NCI-H2029 treated with DMSO at 0.1 percent for 48 hours (cell line): ENCODE data around the gene USP3.
"Not testable (repeated sequence)": the region's sequence is repeated elsewhere in the genome, so short reads cannot be mapped to it uniquely, and the experiment has no call there.

ENCODE experiments used
- DNase-seq: peaks from one replicate; lab custom pipeline; 2025; lab: John Stamatoyannopoulos, UW

The USP3 gene

DNA sequence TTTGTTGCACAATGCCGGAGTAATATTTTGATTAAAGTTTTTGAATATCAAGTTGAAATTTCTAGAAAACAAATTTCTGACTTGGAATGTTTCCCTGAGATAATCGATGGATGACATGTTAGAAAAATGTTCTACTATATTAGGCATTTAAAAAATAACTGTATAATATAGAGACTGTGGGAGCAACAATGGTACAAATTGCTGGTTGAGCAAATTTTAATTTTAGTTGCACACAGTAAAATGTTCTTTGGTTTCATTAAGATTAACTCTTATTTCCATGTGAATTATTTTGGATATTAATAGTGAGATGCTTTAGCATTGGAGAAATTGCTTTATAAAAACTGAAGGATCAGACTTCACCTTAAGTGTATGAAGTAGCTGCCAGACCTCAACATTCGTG lies 9.3 kb downstream of the USP3 start:
- DNase-seq, result no peak

DNA sequence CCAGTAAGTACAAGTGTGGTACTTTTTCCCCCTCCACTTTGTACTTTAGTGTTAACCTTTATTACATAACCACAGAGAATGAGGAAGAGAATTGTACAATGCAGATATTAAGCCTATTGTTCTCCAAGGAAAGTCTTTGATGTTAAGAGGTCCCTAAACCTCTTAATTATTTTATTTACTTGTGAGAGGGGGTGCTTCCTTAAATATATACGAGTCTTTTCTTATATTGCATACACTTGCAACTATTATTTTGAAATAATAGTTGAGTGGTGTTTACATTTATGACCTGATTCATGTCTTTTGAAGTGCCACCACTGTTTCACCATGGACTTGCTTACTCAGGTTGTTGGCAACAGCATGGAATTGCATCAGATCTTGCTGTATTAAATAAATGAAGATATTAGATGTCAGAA lies 10.1 kb downstream of the USP3 start:
- DNase-seq, result no peak

DNA sequence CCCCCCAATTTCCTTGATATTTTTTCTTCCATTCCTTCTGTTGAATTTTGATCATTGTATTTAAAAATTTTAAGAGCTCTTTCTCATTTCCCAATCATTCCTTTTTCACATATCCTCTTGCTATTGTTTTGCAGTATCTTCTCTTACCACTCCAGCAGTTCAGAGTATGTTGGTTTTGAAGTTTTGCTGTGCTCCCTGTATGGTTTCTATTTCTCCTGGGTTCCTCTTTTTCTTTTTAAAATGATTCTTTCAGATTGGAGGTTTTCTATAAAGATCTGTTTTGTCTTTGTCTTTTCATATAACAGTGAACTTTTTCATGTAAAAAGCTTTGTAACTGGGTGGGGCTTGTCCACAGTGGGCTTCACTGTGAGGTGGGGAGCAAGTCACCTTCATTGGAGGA lies 12.8 kb downstream of the USP3 start:
- DNase-seq, result no peak

- no peak for DNase-seq
Observed at GRCh38 chr15:63517628-63518027, 13.2 kb downstream of the USP3 start.

DNA sequence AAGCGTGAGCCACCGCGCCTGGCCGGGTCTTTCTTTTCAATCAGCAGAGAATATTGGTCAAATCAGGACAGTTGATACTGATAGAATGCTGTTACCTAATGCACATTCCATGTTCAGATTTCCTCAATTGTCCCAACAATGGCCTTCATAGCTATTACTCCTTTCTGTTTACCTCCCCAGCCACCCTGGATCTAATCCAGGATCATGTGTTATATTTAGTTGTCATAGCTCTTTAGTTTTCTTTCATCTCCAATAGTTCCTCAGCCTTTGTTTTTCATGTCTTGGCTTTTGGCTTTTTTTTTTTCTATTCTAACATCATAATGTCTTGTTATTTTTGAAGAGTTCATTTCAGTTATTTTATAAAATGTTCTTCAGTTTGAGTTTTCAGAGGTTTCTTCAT lies 14.6 kb downstream of the USP3 start:
- no peak for DNase-seq

DNA sequence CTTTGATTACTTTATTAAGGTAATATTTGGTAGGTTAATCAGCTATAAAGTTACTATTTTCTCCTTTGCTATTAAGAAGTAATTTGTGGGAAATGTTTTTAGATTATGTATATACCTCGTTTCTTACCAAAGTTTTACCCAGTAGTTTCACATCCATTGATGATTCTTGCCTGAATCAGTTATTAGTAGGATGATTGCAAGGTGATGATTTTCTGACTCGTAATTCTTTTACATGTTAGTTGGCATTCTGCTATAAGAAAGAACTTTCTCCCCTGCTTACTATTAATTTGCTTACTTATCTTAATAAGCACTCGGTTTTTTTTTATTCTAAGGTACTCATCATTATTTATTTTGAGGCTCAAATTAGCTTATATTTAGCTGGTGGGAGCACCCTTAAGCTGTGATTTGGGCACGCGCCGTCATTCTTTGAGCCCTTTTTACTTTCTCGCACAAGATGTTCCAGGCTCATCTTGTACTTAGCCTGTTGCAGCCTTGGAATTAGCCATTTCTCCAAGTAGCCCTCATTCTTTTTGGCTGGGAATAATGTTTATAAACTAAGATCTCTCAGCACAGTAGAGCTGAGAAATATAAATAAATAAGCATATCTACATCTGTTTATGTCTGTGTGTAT lies 15.3 kb downstream of the USP3 start:
- no peak for DNase-seq

- not testable (repeated sequence) for DNase-seq
Observed at GRCh38 chr15:63520462-63520861, 16.1 kb downstream of the USP3 start.

DNA sequence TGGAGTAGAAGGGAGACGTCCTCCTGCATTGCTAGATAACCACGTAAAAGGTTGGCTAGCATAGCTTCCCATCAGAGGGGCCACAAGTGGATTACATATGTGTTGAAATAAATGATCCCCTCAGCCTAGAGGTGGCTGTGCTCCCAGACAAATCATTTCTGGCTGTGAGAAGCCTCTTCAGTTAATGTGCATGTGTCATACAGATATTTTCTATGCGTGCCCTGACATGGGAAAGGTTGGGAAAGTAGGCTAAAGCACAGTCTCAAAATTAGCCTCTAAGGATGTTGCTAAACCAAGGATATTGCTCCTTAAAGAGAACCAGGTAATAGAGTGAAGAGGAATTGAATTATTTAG lies 17.8 kb downstream of the USP3 start:
- no peak for DNase-seq

DNA sequence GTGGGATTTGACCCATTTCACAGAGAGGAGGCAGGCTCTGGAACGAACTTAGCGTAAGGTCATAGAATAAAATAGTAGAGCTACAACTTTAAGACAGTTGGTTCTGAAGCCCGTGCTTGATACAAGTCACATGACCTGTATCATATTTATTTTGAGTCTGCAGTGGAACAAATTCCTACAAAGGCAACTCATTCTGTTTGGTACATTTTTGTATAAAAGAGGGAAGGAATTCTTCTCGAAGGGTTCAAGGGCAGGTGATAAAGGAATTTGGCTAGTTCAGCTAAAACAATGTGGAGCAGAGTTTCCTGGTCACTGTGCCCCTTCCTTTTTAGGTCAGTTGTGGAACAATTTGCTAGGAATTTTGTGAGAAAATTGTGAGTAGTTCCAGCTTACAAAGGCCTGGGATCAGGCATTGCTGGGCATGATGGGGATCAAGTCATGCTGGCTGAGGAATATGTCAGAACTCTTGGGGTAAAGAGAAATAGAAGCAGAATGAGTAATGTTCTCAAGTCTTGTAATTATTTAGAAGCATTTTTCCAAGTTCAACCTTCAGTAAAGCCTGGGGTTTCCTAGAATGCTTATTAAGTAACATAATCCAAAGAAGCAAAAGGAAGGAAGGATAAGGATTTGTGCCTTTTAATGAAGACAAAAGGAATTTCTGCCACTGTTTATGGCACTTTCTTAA lies 19.1 kb downstream of the USP3 start:
- DNase-seq, result no peak

DNA sequence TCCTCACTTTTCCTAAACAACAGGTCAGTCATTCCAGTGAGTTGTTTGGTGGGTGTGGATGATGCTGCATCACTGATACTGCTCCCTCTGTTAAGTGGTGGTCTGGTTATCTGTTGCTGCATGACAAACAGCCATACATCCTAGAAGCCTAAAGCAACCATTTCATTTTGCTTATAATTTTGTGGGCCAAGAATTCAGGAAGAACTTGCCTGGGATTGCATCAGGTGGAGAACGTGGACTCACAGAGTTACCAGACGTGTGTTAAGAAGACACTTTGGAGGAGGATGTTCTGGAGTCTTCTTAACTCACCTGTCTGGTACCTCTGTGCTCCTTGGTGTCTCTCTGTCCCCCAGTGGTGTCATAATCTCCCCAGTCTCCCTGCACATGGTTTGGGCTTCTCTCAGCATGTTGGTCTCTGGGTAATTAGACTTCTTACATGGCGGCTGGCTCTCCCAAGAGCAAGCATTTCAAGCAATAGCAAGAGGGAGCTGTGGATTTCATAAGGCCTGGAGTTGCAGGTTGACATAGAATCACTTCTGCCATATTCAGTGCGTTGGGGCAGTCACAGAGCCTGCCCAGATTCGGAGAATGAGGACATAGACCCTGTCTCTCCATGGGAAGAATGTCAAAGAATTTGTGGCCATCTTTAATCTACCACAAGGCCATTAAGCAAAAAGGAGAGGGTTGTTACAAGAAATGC lies 20.1 kb downstream of the USP3 start:
- no peak for DNase-seq

- DNase-seq, result no peak
Observed at GRCh38 chr15:63526401-63526800, 22.0 kb downstream of the USP3 start.

- no peak for DNase-seq
Observed at GRCh38 chr15:63528138-63528659, 23.8 kb downstream of the USP3 start.

GRCh38 chr15:63530235-63530634 lies 25.8 kb downstream of the USP3 start:
- DNase-seq, result no peak

GRCh38 chr15:63530752-63531299 lies 26.4 kb downstream of the USP3 start:
- no peak for DNase-seq

- no peak for DNase-seq
Observed at GRCh38 chr15:63531586-63531985, 27.2 kb downstream of the USP3 start.

- DNase-seq, result no peak
Observed at GRCh38 chr15:63532307-63532744, 27.9 kb downstream of the USP3 start.

DNA sequence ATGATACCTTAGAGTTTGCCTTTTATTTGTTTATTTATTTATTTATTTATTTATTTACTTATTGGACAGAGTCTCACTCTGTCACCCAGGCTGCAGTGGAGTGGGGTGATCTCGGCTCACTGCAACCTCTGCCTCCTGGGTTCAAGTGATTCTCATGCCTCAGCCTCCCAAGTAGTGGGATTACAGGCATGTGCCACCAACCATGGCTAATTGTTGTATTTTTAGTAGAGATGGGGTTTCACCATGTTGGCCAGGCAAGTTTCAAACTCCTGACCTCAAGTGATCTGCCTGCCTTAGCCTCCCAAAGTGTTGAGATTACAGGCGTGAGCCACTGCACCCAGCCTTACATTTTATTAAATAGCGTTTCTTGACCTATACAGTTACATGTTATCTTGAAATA lies 30.5 kb downstream of the USP3 start:
- not testable (repeated sequence) for DNase-seq

GRCh38 chr15:63535689-63536088 lies 31.3 kb downstream of the USP3 start:
- DNase-seq, result no peak

DNA sequence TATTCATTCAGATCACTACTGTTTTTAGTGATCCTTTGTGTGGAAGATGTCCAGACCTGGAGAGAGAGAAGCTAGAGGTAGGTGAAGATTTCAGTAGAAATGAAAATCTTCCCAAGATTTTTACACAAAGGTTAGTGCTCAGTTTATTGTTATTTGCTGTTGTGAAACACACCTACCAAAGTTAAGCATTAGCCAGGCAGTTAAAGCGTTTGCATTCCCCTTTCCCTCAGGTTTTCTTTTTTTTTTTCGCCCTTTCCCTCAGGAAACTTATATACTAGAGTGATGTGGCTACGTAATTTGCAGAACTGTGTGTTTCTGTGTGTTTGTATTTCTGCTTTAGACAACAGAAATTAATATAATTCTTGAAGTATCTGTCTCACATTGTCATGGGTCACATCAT lies 34.5 kb downstream of the USP3 start:
- no peak for DNase-seq

GRCh38 chr15:63539521-63539920 lies 35.1 kb downstream of the USP3 start:
- no peak for DNase-seq

DNA sequence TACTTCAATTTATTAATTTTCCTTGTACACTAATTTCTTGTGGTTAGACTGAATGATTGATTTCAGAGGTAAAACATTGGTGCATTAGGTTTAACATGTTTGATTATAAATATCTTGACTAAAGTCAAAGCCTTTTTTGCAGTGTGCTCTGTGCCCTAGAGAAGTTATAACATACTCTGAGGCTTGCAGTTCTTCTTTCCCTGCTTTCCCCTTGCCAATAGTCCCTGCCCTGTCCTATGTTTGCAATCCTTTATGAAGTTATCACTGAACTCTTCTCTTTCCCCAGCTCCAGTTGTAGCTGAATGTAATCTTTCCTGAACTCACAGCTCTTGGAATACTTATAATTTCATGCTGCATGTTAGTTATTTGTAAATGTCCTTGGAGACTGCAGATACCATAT lies 35.6 kb downstream of the USP3 start:
- no peak for DNase-seq

GRCh38 chr15:63540449-63540848 lies 36.1 kb downstream of the USP3 start:
- DNase-seq, result no peak
